ENCODE results near the gene CNKSR3. TPM values are rescaled to one million over a fixed set of nuclear protein-coding genes. Genes with fewer than 3 reads are reported as not detected.

CNKSR3 gene
- total RNA-seq, 2 donors from 2014 or later: 16.6 to 18.8 TPM

DNA sequence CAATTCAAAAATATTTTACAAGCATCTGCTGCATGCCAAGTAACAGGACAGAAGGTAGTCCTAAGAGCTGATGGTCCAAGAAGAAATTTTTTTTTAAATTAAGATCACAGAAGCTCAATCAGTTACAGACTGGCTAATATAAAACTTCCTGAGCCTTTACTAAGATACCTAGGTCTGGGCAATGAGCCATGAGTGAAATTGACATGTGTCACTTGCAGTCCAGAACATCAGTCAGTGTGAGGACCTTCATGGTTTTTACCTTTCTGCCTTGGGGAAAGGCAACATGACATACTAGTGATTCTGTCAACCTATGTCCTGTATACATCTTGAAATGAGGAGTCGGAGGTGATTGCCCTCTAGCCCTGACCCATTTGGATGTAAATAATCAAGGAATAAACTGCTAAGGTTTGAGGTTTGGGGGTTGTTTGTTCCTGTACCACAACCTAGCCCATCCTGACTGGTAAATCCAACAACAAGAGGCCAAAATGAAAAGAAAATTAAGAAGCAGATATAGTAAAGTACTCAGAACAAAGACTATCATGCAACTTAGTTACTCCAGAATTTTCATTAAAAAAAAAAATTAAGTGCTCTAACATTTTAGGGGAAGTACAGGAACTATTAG, 70.0 kb downstream of the CNKSR3 start:
- ATAC-seq (no peak), DNase-seq (no peak)
- intact Hi-C loops (cut with DNase I): no loop called here

- ATAC-seq (no peak), DNase-seq (no peak)
- intact Hi-C loops (cut with DNase I): no loop called here
Measured at GRCh38 chr6:154440022-154440421, 70.5 kb downstream of the CNKSR3 start.

DNA sequence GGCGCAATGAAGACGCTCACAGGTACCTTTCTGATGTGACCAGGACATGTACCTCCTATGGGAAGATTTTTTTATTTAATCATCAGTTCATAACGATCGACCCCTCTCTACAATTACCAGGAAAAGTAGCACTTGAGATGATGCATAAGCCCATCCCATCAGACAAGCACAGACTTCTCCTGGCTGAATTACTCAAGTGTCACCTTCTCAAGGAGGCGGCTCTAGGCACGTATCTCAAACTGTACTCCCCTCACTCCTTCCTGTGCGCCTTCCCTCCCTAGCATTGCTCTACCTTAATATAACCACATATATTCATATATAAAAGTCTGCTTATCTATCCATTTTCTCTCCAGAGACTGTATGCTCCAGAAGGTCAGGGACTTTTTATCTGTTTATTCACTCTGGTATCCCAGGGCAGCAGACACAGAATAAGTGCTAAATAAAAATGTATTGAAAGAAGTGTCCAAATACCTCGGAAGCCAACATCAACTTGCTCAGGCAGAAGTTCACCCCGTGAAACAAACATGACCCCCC, 71.5 kb downstream of the CNKSR3 start:
- no peak for ATAC-seq
- DNase-seq: no peak
- intact Hi-C loops (cut with DNase I): no loop called here

- intact Hi-C loops (cut with DNase I): no loop called here
- DNase-seq (no peak), ATAC-seq (peak in 1 of 2 donors; percentile 23)
Measured at GRCh38 chr6:154435400-154435945, 75.0 kb downstream of the CNKSR3 start.

GRCh38 chr6:154434662-154435061, 75.8 kb downstream of the CNKSR3 start:
- ATAC-seq: no peak
- DNase-seq: no peak
- intact Hi-C loops (cut with DNase I): no loop called here

DNA sequence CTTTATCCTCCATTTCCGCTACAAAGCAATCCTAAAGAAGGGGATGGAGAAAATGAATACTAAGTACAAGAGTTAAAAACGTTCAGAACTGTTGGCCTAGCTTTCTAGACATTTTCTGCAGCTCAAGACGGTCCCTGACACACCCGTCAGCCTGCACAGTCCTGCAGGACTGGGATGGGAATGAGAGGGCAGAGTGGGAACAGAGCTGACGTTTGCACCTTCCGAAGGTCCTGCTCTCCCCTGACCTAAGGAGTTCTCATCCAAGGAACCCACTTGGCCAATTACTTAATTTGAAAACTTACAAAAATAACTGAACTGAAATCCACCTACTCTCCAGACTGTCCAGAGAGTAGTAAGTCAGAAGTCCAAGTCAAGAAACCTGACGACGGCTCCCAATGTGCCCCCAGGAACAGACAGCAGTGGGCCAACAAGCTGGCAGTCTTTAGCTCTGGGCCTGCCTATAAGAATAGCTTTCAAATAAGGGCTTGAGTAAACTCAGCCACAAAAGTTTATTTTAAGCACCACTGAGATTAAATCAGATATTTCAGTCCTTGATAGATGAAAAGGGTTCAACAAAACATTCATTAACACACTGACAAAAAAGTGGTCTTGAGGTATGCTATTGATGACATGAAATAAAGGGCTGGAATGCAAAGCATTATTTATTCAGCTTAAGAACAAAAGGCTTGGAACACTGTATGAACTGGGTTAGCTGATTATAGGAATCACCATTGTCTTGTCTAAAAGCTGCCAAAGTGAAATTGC, 76.8 kb downstream of the CNKSR3 start:
- peak; percentile 39 to 48 for ATAC-seq
- intact Hi-C loops (cut with DNase I): no loop called here
- no peak for DNase-seq

GRCh38 chr6:154432533-154433476, 77.7 kb downstream of the CNKSR3 start:
- intact Hi-C loops (cut with DNase I): no loop called here
- ATAC-seq: peak; percentile 72 to 85
- DNase-seq: no peak

- intact Hi-C loops (cut with DNase I): no loop called here
- ATAC-seq (no peak), DNase-seq (no peak)
Measured at GRCh38 chr6:154430481-154430919, 80.0 kb downstream of the CNKSR3 start.

GRCh38 chr6:154429711-154430110, 80.8 kb downstream of the CNKSR3 start:
- no peak for DNase-seq
- intact Hi-C loops (cut with DNase I): no loop called here
- ATAC-seq: no peak

DNA sequence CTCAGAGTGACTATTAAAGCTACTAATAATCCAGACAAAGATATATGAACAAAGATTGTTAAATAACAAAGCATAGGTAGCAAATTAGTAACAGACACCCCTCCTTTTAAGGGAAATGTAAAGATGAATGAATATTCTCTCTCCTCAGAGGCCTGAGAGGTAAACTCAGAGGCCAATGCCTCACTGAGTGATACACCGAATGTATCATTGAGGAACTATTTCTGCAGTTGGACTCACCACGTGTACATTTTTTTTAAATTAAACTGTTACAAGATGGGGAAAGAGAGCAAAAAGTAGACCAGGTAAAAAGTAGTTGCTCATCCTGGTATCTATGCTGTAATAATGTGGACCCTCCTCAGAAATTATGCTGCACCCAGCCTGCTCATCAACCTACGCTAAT, 81.6 kb downstream of the CNKSR3 start:
- ATAC-seq: no peak
- DNase-seq: no peak
- intact Hi-C loops (cut with DNase I): no loop called here

DNA sequence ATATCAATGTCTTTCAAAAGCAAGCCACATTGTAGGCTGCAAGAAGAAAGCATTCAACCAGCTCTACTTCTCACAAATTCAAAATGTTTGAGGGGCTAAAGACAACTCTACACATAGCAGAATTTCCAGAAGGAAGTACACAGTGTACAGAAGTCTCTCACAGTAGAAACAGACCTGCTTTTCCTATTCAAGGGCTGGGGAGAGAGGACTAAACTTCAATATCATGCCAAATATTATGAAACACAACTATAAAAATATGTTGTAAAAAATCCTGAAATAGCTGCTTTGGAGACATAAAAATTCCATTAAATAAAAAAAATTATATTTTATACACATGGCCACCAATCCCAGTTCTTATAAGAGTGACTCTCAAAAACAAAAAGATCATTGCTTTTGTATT, 83.0 kb downstream of the CNKSR3 start:
- intact Hi-C loops (cut with DNase I): no loop called here
- DNase-seq: no peak
- ATAC-seq: no peak

DNA sequence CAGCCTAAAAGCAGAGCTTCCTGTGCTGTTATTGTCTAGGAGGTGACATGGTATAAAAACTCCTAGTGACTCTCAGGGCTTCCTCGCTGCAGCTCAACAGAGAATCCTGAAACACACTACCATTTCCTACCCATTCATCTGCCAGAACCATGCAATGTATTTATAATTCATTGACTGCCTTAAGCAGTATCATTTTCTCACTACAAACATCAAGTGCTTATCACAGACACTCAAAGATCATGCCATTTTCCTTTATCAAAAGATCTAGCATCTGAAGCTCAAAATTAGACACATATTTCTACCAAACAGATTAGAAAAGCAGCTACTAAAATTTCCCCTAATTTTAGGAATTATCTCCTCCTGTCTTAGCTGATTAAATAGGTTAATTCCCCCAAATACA, 83.5 kb downstream of the CNKSR3 start:
- DNase-seq (no peak), ATAC-seq (no peak)
- intact Hi-C loops (cut with DNase I): no loop called here

DNA sequence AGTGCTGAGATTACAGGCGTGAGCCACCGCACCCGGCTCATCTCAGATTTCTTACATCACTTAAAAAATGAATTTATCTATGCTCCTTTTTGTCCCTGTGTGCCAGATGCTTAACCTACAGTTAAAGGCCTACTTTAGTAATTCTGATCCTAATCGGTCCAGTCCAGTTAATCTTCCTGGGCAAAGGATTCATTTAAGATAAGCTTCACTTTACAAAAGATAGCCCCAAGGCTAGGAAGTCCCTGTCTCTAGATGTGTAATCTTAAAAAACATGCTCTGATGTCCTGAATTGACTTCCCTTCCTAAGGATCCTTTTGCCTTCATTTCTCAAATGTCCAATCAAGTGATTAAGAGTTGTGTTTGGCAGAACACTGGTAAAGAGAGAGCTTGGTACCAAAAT, 85.5 kb downstream of the CNKSR3 start:
- no peak for ATAC-seq
- intact Hi-C loops (cut with DNase I): no loop called here

DNA sequence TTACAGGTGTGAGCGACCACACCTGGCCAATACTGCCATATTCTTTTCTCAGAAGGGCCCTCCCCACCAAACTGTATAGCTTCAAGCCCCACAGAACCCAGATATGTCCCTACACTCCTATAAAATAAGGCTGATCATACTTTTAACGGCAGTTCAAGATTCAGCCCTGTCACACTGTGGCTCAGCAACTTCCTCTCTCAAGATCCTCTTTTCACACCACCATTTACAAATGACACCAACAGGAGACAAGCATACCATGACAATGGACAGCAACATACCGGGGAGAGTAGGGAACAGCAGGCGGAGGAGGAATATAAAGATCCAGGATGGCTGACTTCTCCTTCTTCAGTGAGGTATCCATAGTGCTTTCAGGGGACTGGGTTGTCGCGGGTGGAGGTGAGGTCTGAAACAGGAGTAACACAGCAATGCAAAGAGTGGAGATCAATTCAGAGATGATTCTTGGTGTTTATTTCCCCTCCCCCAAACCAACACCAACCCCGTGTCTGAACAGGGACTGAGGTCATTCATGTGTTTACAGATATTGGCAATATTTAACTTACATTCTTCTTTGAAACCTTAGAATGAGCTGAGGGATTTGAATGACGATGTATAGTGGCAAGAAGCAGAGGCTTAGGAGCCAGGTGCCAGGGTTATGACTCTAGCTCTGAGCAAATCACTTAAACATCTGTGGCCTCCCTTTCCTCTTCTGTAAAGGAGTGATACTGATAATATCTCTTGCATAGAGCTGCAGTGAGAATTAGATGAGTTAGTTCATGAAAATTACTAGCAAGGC, 96.3 kb downstream of the CNKSR3 start:
- no peak for DNase-seq
- intact Hi-C loops (cut with DNase I): no loop called here
- ATAC-seq: no peak

More for the DNA sequence above, 85.5 kb downstream of the CNKSR3 start:
- DNase-seq: no peak

GRCh38 chr6:154412106-154412820, 98.2 kb downstream of the CNKSR3 start:
- DNase-seq (no peak), ATAC-seq (no peak)
- intact Hi-C loops (cut with DNase I): no loop called here

DNA sequence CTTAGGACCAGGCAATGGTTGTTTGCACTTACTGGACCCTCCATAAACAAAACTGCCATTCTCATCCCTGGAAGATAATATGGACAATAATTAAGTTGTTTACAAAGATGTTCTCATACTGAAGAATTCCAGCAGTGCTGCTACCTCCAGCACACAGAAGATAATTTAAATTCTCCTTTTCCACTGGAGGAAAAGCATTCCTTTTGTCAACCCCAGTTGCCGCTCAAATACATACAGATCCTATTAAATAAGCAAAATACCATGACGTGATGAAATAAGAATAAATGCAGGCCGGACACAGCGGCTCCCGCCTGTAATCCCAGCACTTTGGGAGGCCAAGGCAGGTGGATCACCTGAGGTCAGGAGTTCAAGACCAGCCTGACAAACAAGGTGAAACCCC, 99.4 kb downstream of the CNKSR3 start:
- ATAC-seq: peak in 1 of 2 donors; percentile 1
- no peak for DNase-seq
- intact Hi-C loops (cut with DNase I): no loop called here

- peak; percentile 93 for ATAC-seq
- intact Hi-C loops (cut with DNase I): no loop called here
- DNase-seq: peak; percentile 40
Measured at GRCh38 chr6:154410619-154411072, 99.8 kb downstream of the CNKSR3 start.

Measured in left cardiac atrium (tissue), 4 donors.